CD4-positive, alpha-beta T cell (primary cell): ENCODE results near the gene SLC20A1. TPM values are rescaled to one million over a fixed set of nuclear protein-coding genes. Genes with fewer than 3 reads are reported as not detected.

Source experiments
- ATAC-seq: fragments of 200-7000 bp; cut with Tn5 transposase; one replicate; pipeline ENCODE4 v1.10.0; 2022; ENCODE audit warnings: mild to moderate bottlenecking; ENCODE audit not compliant: poor library complexity
- CTCF ChIA-PET: fragments of 350-600 bp; sonication (Branson Sonifier 250); formaldehyde crosslinking; loops from one replicate; lab custom pipeline; 2021; ENCODE audit warnings: antibody characterized with exemption, inconsistent platforms; lab: Charles Lee
- POLR2A ChIA-PET: fragments of 350-600 bp; sonication (Branson Sonifier 250); formaldehyde crosslinking; loops from one replicate; lab custom pipeline; 2021; ENCODE audit warnings: antibody characterized with exemption, inconsistent platforms; lab: Charles Lee
- DNase-seq, 14 experiments: peaks; one replicate each; pipeline ENCODE4 v3.0.0-alpha.2; 2013 to 2020; ENCODE audit warnings: mixed read lengths in 2 of 14
- H3K27ac ChIP-seq, 2 donors: one replicate each; pipeline versions ENCODE4 v1.5.1 to v1.7.0; 2013; ENCODE audit warnings: low read length in 2 of 2, low read depth in 1 of 2, mild to moderate bottlenecking in 1 of 2
- H3K27me3 ChIP-seq, 2 experiments: 1 replicate in 1 of 2; 2 replicates in 1 of 2; pipeline versions ENCODE4 v1.6.1 to v1.7.0; 2013; ENCODE audit warnings: low read length in 2 of 2, control low read depth in 1 of 2, mild to moderate bottlenecking in 1 of 2, moderate library complexity in 1 of 2; ENCODE audit not compliant: insufficient read depth in 2 of 2, control insufficient read depth in 1 of 2
- H3K36me3 ChIP-seq: one replicate; pipeline ENCODE4 v1.6.1; 2013; ENCODE audit warnings: low read length, control low read depth; ENCODE audit not compliant: insufficient read depth
- H3K4me1 ChIP-seq: one replicate; pipeline ENCODE4 v1.6.1; 2013; ENCODE audit warnings: low read length, control low read depth; ENCODE audit not compliant: insufficient read depth
- H3K4me3 ChIP-seq: one replicate; pipeline ENCODE4 v1.5.1; 2013; ENCODE audit warnings: mild to moderate bottlenecking, low read length, moderate library complexity
- H3K9me3 ChIP-seq, 2 experiments: 1 replicate in 1 of 2; 2 replicates in 1 of 2; pipeline versions ENCODE4 v1.6.1 to v1.7.0; 2013; ENCODE audit warnings: low read length in 2 of 2, mild to moderate bottlenecking in 2 of 2, control low read depth in 1 of 2, moderate library complexity in 1 of 2; ENCODE audit not compliant: control insufficient read depth in 1 of 2, insufficient read depth in 1 of 2
- H3K27ac Mint-ChIP-seq: one replicate; pipeline ENCODE4 v1.8.0; 2020; ENCODE audit warnings: mixed read lengths
- H3K27me3 Mint-ChIP-seq: one replicate; pipeline ENCODE4 v1.8.0; 2021; ENCODE audit warnings: mixed read lengths
- H3K36me3 Mint-ChIP-seq: one replicate; pipeline ENCODE4 v1.8.0; 2021; ENCODE audit warnings: low read depth, mixed read lengths
- H3K4me1 Mint-ChIP-seq: one replicate; pipeline ENCODE4 v1.8.0; 2021; ENCODE audit warnings: low read depth, mixed read lengths
- H3K4me3 Mint-ChIP-seq: one replicate; pipeline ENCODE4 v1.8.0; 2020; ENCODE audit warnings: mild to moderate bottlenecking, mixed read lengths
- H3K9me3 Mint-ChIP-seq: one replicate; pipeline ENCODE4 v1.8.0; 2020; ENCODE audit warnings: mixed read lengths
- CTCF ChIP-seq: fragments of 200-600 bp; IDR thresholded peaks from one replicate; pipeline ENCODE4 v1.8.0; 2022; ENCODE audit warnings: antibody characterized with exemption, mild to moderate bottlenecking
- intact Hi-C, 2 experiments: fragments of 100-400 bp; cut with DNase I in 1 of 2; cut with micrococcal nuclease in 1 of 2; formaldehyde crosslinking; loops; one replicate each; pipeline versions ENCODE4 v1.15.1 to v1.9.0; 2023 to 2025; cut with DNase I, micrococcal nuclease
- total RNA-seq, 174 experiments: library from RNA in 2 of 174; stranded (reverse) in 2 of 174; gene quantifications; one replicate each; pipeline ENCODE4 v1.2.3 and lab custom pipeline; 2021 to 2026

The SLC20A1 gene
- total RNA-seq, 2 experiments from 2014 or later, result 130 to 139 TPM

- POLR2A ChIA-PET, result interaction anchor here (2.2 to 14.2 kb wide), 3 partner anchors 16 to 46 kb away, joined by 6 to 239 read pairs (median 8); partner anchors contain the start of genes CHCHD5 and SLC20A1
Observed at GRCh38 chr2:112629823-112630222, 15.9 kb upstream of the SLC20A1 start.

GRCh38 chr2:112630268-112630667 lies 15.5 kb upstream of the SLC20A1 start:
- DNase-seq (peak in 1 of 14 experiments; percentile 19), ATAC-seq (no peak)
- intact Hi-C loops, result loop anchor here in 1 of 2 experiments (5.0 kb wide), 1 partner anchor 37 kb away; no protein-coding TSS in a partner anchor
- Mint-ChIP-seq H3K9me3 (no peaks in the 10 kb centered on the region), H3K36me3 (peaks cover 4% of the 10 kb centered on the region), H3K4me3 (peak overlapping the region; percentile 87), H3K4me1 (peaks cover 86% of the 10 kb centered on the region), H3K27me3 (no peaks in the 10 kb centered on the region), H3K27ac (peak overlapping the region; percentile 93)
- no peaks in the 10 kb centered on the region for H3K27me3 ChIP-seq
- CTCF ChIA-PET, result interaction anchor here (1.1 to 3.9 kb wide), 3 partner anchors 15 to 107 kb away, joined by 3 to 28 read pairs (median 3); partner anchors contain the start of gene SLC20A1
- no peaks in the 10 kb centered on the region for H3K9me3 ChIP-seq
- H3K36me3 ChIP-seq, result no peaks in the 10 kb centered on the region
- peak overlapping the region; percentile 54 to 85 for H3K27ac ChIP-seq
- peak overlapping the region; percentile 39 for H3K4me3 ChIP-seq
- no peak for TF ChIP-seq CTCF
- peaks cover 94% of the 10 kb centered on the region for H3K4me1 ChIP-seq
- POLR2A ChIA-PET, result interaction anchor here (1.4 to 14.2 kb wide), 5 partner anchors 16 to 575 kb away, joined by 4 to 239 read pairs (median 8); partner anchors contain the start of genes CHCHD5, SLC20A1 and TMEM87B

More at GRCh38 chr2:112629823-112630222, 15.9 kb upstream of the SLC20A1 start:
- no peak overlapping the region for H3K4me3 ChIP-seq
- Mint-ChIP-seq H3K27ac (peak overlapping the region; percentile 93), H3K4me3 (peak overlapping the region; percentile 87), H3K27me3 (no peaks in the 10 kb centered on the region), H3K9me3 (no peaks in the 10 kb centered on the region), H3K4me1 (peaks cover 84% of the 10 kb centered on the region), H3K36me3 (peaks cover 4% of the 10 kb centered on the region)
- CTCF ChIA-PET, result interaction anchor here (1.1 to 3.9 kb wide), 3 partner anchors 16 to 108 kb away, joined by 3 to 28 read pairs (median 3); partner anchors contain the start of gene SLC20A1
- intact Hi-C loops, result loop anchor here in 1 of 2 experiments (5.0 kb wide), 1 partner anchor 37 kb away; no protein-coding TSS in a partner anchor
- no peaks in the 10 kb centered on the region for H3K9me3 ChIP-seq
- no peak for TF ChIP-seq CTCF
- peaks cover 94% of the 10 kb centered on the region for H3K4me1 ChIP-seq
- no peak for DNase-seq
- H3K27ac ChIP-seq, result peak overlapping the region in 1 of 2 donors; percentile 85
- ATAC-seq, result no peak
- no peaks in the 10 kb centered on the region for H3K36me3 ChIP-seq
- no peaks in the 10 kb centered on the region for H3K27me3 ChIP-seq

GRCh38 chr2:112633708-112634107 lies 12.0 kb upstream of the SLC20A1 start:
- H3K27ac Mint-ChIP-seq, result peak overlapping the region; percentile 71
- peak overlapping the region; percentile 32 for H3K4me3 Mint-ChIP-seq
- H3K27me3 ChIP-seq, result no peaks in the 10 kb centered on the region
- peaks cover 80% of the 10 kb centered on the region for H3K4me1 ChIP-seq
- no peak for TF ChIP-seq CTCF
- H3K27ac ChIP-seq, result no peak overlapping the region
- no peaks in the 10 kb centered on the region for H3K36me3 ChIP-seq
- H3K9me3 ChIP-seq, result no peaks in the 10 kb centered on the region
- H3K36me3 Mint-ChIP-seq, result peaks cover 4% of the 10 kb centered on the region
- CTCF ChIA-PET, result interaction anchor here (2.5 kb wide), 1 partner anchor 12 kb away, joined by 11 read pairs; the partner anchor contains the start of gene SLC20A1
- intact Hi-C loops, result loop anchor here in 1 of 2 experiments (5.0 kb wide), 1 partner anchor 34 kb away; no protein-coding TSS in a partner anchor
- peaks cover 77% of the 10 kb centered on the region for H3K4me1 Mint-ChIP-seq
- POLR2A ChIA-PET, result interaction anchor here (14.2 kb wide), 1 partner anchor 12 kb away, joined by 239 read pairs; the partner anchor contains the start of gene SLC20A1
- DNase-seq, result no peak
- no peaks in the 10 kb centered on the region for H3K27me3 Mint-ChIP-seq
- H3K4me3 ChIP-seq, result no peak overlapping the region
- H3K9me3 Mint-ChIP-seq, result no peaks in the 10 kb centered on the region
- no peak for ATAC-seq
